Brain microvascular endothelial cell (primary cell): ENCODE data around the gene P2RY13.

ENCODE experiments used
- DNase-seq: peaks from one replicate; pipeline ENCODE4 v3.0.0-alpha.2; 2020
- H3K27ac ChIP-seq: fragments of 250-450 bp; sonication (Bioruptor Pico); 2 replicates; pipeline ENCODE4 v1.5.1; 2020; ENCODE audit warnings: mild to moderate bottlenecking, moderate library complexity
- H3K27me3 ChIP-seq: fragments of 250-450 bp; sonication (Bioruptor Pico); replicated peaks from 2 replicates; pipeline ENCODE4 v1.5.1; 2020; ENCODE audit warnings: mild to moderate bottlenecking
- H3K36me3 ChIP-seq: fragments of 250-450 bp; sonication (Bioruptor Pico); replicated peaks from 2 replicates; pipeline ENCODE4 v1.5.1; 2020; ENCODE audit warnings: mild to moderate bottlenecking
- H3K4me3 ChIP-seq: 2 replicates; pipeline ENCODE4 v1.5.1; 2011; ENCODE audit warnings: low read depth, mild to moderate bottlenecking, control low read depth, low read length, moderate library complexity
- in situ Hi-C: cut with HindIII; loops from 2 replicates; pipeline ENCODE4 v1.10.0; 2017; ENCODE audit warnings: low sequenced_read_pairs, low pct_ligation_motif_present
- TF ChIP-seq, protein P1 (sequence below): IDR thresholded peaks from 2 replicates; pipeline ENCODE4 v1.5.1; 2011; ENCODE audit warnings: low read depth, mild to moderate bottlenecking, moderate library complexity, low read length, control low read depth, inconsistent platforms; ENCODE audit errors: missing control alignments

P2RY13 gene

GRCh38 chr3:151289445-151289844 lies 39.9 kb downstream of the P2RY13 start:
- TF ChIP-seq, protein P1, sequence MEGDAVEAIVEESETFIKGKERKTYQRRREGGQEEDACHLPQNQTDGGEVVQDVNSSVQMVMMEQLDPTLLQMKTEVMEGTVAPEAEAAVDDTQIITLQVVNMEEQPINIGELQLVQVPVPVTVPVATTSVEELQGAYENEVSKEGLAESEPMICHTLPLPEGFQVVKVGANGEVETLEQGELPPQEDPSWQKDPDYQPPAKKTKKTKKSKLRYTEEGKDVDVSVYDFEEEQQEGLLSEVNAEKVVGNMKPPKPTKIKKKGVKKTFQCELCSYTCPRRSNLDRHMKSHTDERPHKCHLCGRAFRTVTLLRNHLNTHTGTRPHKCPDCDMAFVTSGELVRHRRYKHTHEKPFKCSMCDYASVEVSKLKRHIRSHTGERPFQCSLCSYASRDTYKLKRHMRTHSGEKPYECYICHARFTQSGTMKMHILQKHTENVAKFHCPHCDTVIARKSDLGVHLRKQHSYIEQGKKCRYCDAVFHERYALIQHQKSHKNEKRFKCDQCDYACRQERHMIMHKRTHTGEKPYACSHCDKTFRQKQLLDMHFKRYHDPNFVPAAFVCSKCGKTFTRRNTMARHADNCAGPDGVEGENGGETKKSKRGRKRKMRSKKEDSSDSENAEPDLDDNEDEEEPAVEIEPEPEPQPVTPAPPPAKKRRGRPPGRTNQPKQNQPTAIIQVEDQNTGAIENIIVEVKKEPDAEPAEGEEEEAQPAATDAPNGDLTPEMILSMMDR, result no peak
- no peak for DNase-seq

DNA sequence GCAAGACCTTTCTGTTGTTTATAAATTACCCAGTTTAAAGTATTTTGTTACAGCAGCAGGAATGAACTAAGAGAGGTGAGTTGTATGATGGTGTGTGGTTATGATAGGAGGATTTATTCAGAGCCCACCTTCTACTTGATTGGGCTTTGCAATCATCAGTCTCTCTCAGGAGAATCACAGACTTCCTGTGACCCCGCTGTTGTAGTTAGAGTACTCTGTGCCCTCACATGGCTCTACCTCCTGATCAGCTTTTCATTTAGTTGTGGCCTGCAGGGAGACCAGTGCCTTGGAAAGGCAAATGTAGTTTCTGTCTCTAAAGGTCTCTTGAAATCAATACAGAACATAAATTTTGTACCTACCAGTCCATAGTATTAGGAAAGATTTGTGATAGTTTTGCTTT lies 43.4 kb downstream of the P2RY13 start:
- Histone ChIP-seq H3K4me3 (no peak overlapping the region), H3K27me3 (no peaks in the 10 kb centered on the region), H3K36me3 (no peaks in the 10 kb centered on the region), H3K27ac (no peak overlapping the region)
- DNase-seq, result no peak
- TF ChIP-seq, protein P1, result no peak
- in situ Hi-C loops, result no loop called here

More at GRCh38 chr3:151289445-151289844, 39.9 kb downstream of the P2RY13 start:
- H3K27ac ChIP-seq, result no peak overlapping the region
- H3K27me3 ChIP-seq, result no peaks in the 10 kb centered on the region
- no peak overlapping the region for H3K4me3 ChIP-seq
- no peaks in the 10 kb centered on the region for H3K36me3 ChIP-seq
- in situ Hi-C loops, result no loop called here

GRCh38 chr3:151283907-151284461 lies 45.4 kb downstream of the P2RY13 start:
- no peak overlapping the region for H3K4me3 ChIP-seq
- DNase-seq, result peak; percentile 88
- H3K27ac ChIP-seq, result peak overlapping the region; percentile 87
- H3K36me3 ChIP-seq, result no peaks in the 10 kb centered on the region
- in situ Hi-C loops, result no loop called here
- TF ChIP-seq, protein P1, result no peak
- no peaks in the 10 kb centered on the region for H3K27me3 ChIP-seq

- DNase-seq, result no peak
These were observed 46.0 kb downstream of the P2RY13 start for GRCh38 chr3:151283387-151283786.

DNA sequence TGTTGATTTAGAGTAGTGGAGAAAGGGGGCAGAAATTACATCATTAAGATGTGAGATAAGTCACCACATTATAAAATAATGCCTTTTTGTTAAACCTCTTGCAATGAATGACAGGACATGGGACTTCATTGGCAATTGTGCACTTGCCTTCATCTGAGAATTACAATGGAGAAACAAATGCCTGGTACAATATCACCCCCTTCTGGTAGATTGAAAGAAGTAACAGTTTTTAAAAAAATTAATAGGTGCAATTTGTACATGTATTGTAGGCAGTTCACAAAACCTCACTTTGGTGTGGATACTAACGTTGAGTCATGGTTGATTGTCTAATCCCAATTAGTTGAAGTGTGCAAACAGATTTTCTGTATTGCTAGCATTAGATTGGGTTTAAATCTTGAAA lies 46.4 kb downstream of the P2RY13 start:
- no peak overlapping the region for H3K4me3 ChIP-seq
- DNase-seq, result peak; percentile 51
- H3K36me3 ChIP-seq, result no peaks in the 10 kb centered on the region
- H3K27ac ChIP-seq, result peak overlapping the region; percentile 95
- in situ Hi-C loops, result no loop called here
- TF ChIP-seq, protein P1, result peak; percentile 46
- no peaks in the 10 kb centered on the region for H3K27me3 ChIP-seq

More at GRCh38 chr3:151283387-151283786, 46.0 kb downstream of the P2RY13 start:
- peak overlapping the region; percentile 87 for H3K27ac ChIP-seq
- no peaks in the 10 kb centered on the region for H3K27me3 ChIP-seq
- no peaks in the 10 kb centered on the region for H3K36me3 ChIP-seq
- H3K4me3 ChIP-seq, result no peak overlapping the region
- TF ChIP-seq, protein P1, result no peak
- in situ Hi-C loops, result no loop called here
